GM12891 (cell line): ENCODE measurements around the gene ACYP2.
"Not testable (repeated sequence)": the region's sequence is repeated elsewhere in the genome, so short reads cannot be mapped to it uniquely, and the experiment has no call there.

ENCODE experiments used
- DNase-seq: peaks from one replicate; pipeline ENCODE4 v3.0.0; 2011; ENCODE audit warnings: low spot score; ENCODE audit not compliant: insufficient read length
- FAIRE-seq: peaks from 2 replicates; lab custom pipeline; 2011; peaks lifted over from hg19 to GRCh38; lab: Jason Lieb, UNC
- PAX5 ChIP-seq: IDR thresholded peaks from 2 replicates; pipeline ENCODE4 v1.6.1; 2011; ENCODE audit warnings: low read length, moderate library complexity, mild to moderate bottlenecking; ENCODE audit not compliant: insufficient read depth, severe bottlenecking
- POLR2A ChIP-seq: IDR thresholded peaks from 2 replicates; pipeline ENCODE4 v1.6.1; 2011; ENCODE audit warnings: low read depth, low read length, control low read depth
- POLR2AphosphoS5 ChIP-seq: IDR thresholded peaks from 2 replicates; pipeline ENCODE4 v1.6.1; 2011; ENCODE audit warnings: low read depth, low read length, control low read depth
- POU2F2 ChIP-seq: IDR thresholded peaks from 2 replicates; pipeline ENCODE4 v1.6.1; 2011; ENCODE audit warnings: low read depth, mild to moderate bottlenecking, control low read depth, low read length, moderate library complexity
- SPI1 ChIP-seq: IDR thresholded peaks from 2 replicates; pipeline ENCODE4 v1.6.1; 2011; ENCODE audit warnings: low read depth, low read length, control low read depth
- TAF1 ChIP-seq: IDR thresholded peaks from 2 replicates; pipeline ENCODE4 v1.6.1; 2011; ENCODE audit warnings: low read depth, low read length, control low read depth

Gene ACYP2

GRCh38 chr2:54097124-54097523, 18.3 kb upstream of the ACYP2 start:
- no peak for FAIRE-seq
- DNase-seq, result no peak
- TF ChIP-seq PAX5 (no peak), TAF1 (no peak), POLR2AphosphoS5 (no peak), SPI1 (no peak), POU2F2 (no peak), POLR2A (no peak)

GRCh38 chr2:54099370-54099769, 16.0 kb upstream of the ACYP2 start:
- DNase-seq (no peak), FAIRE-seq (no peak)

GRCh38 chr2:54099829-54100585, 15.4 kb upstream of the ACYP2 start:
- no peak for DNase-seq
- FAIRE-seq, result peak; percentile 80
- peak; percentile 62; the same call in 1 of the 2 replicates for TF ChIP-seq SPI1
- TF ChIP-seq TAF1, result no peak
- no peak for TF ChIP-seq POLR2AphosphoS5
- TF ChIP-seq POU2F2, result peak; percentile 70; the same call in 1 of the 2 replicates

More at GRCh38 chr2:54099370-54099769, 16.0 kb upstream of the ACYP2 start:
- no peak for TF ChIP-seq TAF1
- TF ChIP-seq POU2F2, result no peak
- TF ChIP-seq POLR2A, result no peak
- no peak for TF ChIP-seq POLR2AphosphoS5
- TF ChIP-seq PAX5, result no peak
- no peak for TF ChIP-seq SPI1

GRCh38 chr2:54100772-54101171, 14.6 kb upstream of the ACYP2 start:
- DNase-seq, result no peak
- TF ChIP-seq TAF1, result no peak
- no peak for TF ChIP-seq POU2F2
- no peak for TF ChIP-seq PAX5
- TF ChIP-seq POLR2A, result no peak
- no peak for TF ChIP-seq SPI1
- no peak for TF ChIP-seq POLR2AphosphoS5
- no peak for FAIRE-seq

- FAIRE-seq (no peak), DNase-seq (no peak)
- TF ChIP-seq TAF1, result no peak
- no peak for TF ChIP-seq PAX5
- TF ChIP-seq POLR2AphosphoS5, result no peak
- TF ChIP-seq POLR2A, result no peak
- TF ChIP-seq POU2F2, result no peak
- TF ChIP-seq SPI1, result no peak
Observed at GRCh38 chr2:54103454-54104314, 11.7 kb upstream of the ACYP2 start.

- no peak for DNase-seq
- peak; percentile 75 for FAIRE-seq
- TF ChIP-seq POLR2AphosphoS5, result no peak
- no peak for TF ChIP-seq POLR2A
- TF ChIP-seq TAF1, result no peak
- no peak for TF ChIP-seq POU2F2
- no peak for TF ChIP-seq PAX5
- TF ChIP-seq SPI1, result no peak
Observed at GRCh38 chr2:54106631-54107454, 8.6 kb upstream of the ACYP2 start.

- TF ChIP-seq POLR2A (no peak), POU2F2 (no peak), SPI1 (no peak), TAF1 (no peak), PAX5 (no peak), POLR2AphosphoS5 (no peak)
- FAIRE-seq (no peak), DNase-seq (no peak)
Observed at GRCh38 chr2:54107455-54107764, 8.0 kb upstream of the ACYP2 start.

- TF ChIP-seq PAX5, result no peak
- TF ChIP-seq SPI1, result no peak
- TF ChIP-seq POLR2A, result no peak
- TF ChIP-seq POLR2AphosphoS5, result no peak
- TF ChIP-seq TAF1, result no peak
- no peak for TF ChIP-seq POU2F2
- FAIRE-seq, result no peak
- DNase-seq, result no peak
Observed at GRCh38 chr2:54107903-54108615, 7.4 kb upstream of the ACYP2 start.

GRCh38 chr2:54109848-54110247, 5.6 kb upstream of the ACYP2 start:
- no peak for TF ChIP-seq POLR2AphosphoS5
- TF ChIP-seq PAX5, result no peak
- TF ChIP-seq POU2F2, result no peak
- TF ChIP-seq SPI1, result no peak
- no peak for TF ChIP-seq POLR2A
- no peak for TF ChIP-seq TAF1
- DNase-seq (no peak), FAIRE-seq (no peak)

- not testable (repeated sequence) for FAIRE-seq, DNase-seq
Observed at GRCh38 chr2:54114479-54114878, 936 bp upstream of the ACYP2 start.
